Lung (tissue), 12 donors: ENCODE results near the gene RPS24. TPM values are rescaled to one million over a fixed set of nuclear protein-coding genes. Genes with fewer than 3 reads are reported as not detected.
A peak's percentile ranks its signal among the peaks of the same experiment; 100 is the strongest.

Source experiments
- ATAC-seq: fragments of 200-7000 bp; cut with Tn5 transposase; one replicate; pipeline ENCODE4 v1.9.1; 2020; ENCODE audit warnings: moderate number of reproducible peaks; ENCODE audit not compliant: insufficient read depth, low FRiP score
- DNase-seq, 3 donors: peaks; one replicate each; pipeline ENCODE4 v3.0.0-alpha.2; 2013 to 2017
- H3K27ac ChIP-seq, 2 donors: one replicate each; pipeline ENCODE4 v1.5.1; 2013; ENCODE audit warnings: mild to moderate bottlenecking in 2 of 2, moderate library complexity in 2 of 2, control low read depth in 1 of 2, inconsistent platforms in 1 of 2, low read depth in 1 of 2, low read length in 1 of 2
- H3K27me3 ChIP-seq, 3 donors: one replicate each; pipeline ENCODE4 v1.5.1; 2013; ENCODE audit warnings: low read length in 2 of 3; ENCODE audit not compliant: control insufficient read depth in 3 of 3, insufficient read depth in 3 of 3
- H3K36me3 ChIP-seq, 4 donors: one replicate each; pipeline ENCODE4 v1.5.1; 2013; ENCODE audit warnings: low read length in 4 of 4, mild to moderate bottlenecking in 1 of 4, moderate library complexity in 1 of 4; ENCODE audit not compliant: control insufficient read depth in 4 of 4, insufficient read depth in 4 of 4
- H3K4me1 ChIP-seq, 5 donors: one replicate each; pipeline ENCODE4 v1.5.1; 2013; ENCODE audit warnings: low read length in 5 of 5, mild to moderate bottlenecking in 2 of 5, moderate library complexity in 1 of 5; ENCODE audit not compliant: control insufficient read depth in 5 of 5, insufficient read depth in 5 of 5
- H3K4me3 ChIP-seq: one replicate; pipeline ENCODE4 v1.5.1; 2013; ENCODE audit warnings: mild to moderate bottlenecking, control low read depth, moderate library complexity
- H3K9ac ChIP-seq, 2 donors: one replicate each; pipeline ENCODE4 v1.5.1; 2013; ENCODE audit warnings: low read length in 2 of 2, control low read depth in 1 of 2; ENCODE audit not compliant: insufficient read depth in 1 of 2
- H3K9me3 ChIP-seq, 4 donors: one replicate each; pipeline ENCODE4 v1.5.1; 2013; ENCODE audit warnings: low read length in 3 of 4, mild to moderate bottlenecking in 1 of 4, moderate library complexity in 1 of 4; ENCODE audit not compliant: control insufficient read depth in 4 of 4, insufficient read depth in 3 of 4
- WGBS, 2 donors: extraction: QIAGEN DNeasy Blood & Tissue Kit; methylation state at CpG; one replicate each; pipeline ENCODE4 v1.1.7; 2013; 5-methylcytosine and 5-hydroxymethylcytosine counted together
- polyA plus RNA-seq, 2 donors: library from polyadenylated mRNA; stranded (reverse); fragments of 200-250 nt; gene quantifications; one replicate each; pipeline ENCODE4 v1.2.1, GENCODE V29; 2013
- total RNA-seq, 2 donors: library from RNA; depleted of rRNA in 1 of 2; stranded (reverse); fragments of >200 nt in 1 of 2; gene quantifications; one replicate each; pipeline ENCODE4 v1.2.1, GENCODE V29; 2014 to 2021
- TF ChIP-seq, protein P1 (sequence below): IDR thresholded peaks from 2 replicates; pipeline ENCODE4 v1.5.1; 2012; ENCODE audit warnings: mild to moderate bottlenecking; ENCODE audit errors: control extremely low read depth, extremely low read depth
- donor health status: control.
- donor health status: control.
- donor health status: Bipolar disorder and iron deficiency.
- donor health status: healthy.
- donor health status: DM: yes; HTN: yes; CAD: no.

RPS24 gene
- total and polyA plus RNA-seq, 4 donors = 1,037 to 8,225 (median 2,823) TPM

DNA sequence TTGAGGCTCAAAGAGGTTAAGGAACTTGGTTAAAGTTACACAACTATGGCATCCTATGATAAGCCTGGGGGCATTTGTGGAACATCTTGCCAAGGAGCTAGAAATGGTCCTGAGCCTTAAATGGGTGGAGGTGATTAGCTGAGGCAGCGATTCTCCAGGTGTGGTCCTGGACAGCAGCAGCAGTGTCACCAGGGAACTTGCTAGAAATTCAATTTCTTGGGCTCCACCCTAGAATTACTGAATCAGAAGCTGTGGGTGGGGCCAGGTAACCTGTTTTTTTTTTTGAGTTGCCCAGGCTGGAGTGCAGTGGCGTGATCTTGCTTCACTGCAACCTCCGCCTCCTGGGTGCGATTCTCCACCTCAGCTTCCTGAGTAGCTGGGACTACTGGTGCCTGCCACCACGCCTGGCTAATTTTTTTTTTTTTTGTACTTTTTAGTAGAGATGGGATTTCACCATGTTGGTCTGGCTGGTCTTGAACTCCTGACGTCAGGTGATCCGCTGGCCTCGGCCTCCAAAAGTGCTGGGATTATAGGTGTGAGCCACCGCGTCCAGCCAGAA lies 13.1 kb downstream of the RPS24 start:
- H3K27ac ChIP-seq = no peak overlapping the region
- no peak for DNase-seq
- H3K9ac ChIP-seq = no peak overlapping the region
- TF ChIP-seq, protein P1, sequence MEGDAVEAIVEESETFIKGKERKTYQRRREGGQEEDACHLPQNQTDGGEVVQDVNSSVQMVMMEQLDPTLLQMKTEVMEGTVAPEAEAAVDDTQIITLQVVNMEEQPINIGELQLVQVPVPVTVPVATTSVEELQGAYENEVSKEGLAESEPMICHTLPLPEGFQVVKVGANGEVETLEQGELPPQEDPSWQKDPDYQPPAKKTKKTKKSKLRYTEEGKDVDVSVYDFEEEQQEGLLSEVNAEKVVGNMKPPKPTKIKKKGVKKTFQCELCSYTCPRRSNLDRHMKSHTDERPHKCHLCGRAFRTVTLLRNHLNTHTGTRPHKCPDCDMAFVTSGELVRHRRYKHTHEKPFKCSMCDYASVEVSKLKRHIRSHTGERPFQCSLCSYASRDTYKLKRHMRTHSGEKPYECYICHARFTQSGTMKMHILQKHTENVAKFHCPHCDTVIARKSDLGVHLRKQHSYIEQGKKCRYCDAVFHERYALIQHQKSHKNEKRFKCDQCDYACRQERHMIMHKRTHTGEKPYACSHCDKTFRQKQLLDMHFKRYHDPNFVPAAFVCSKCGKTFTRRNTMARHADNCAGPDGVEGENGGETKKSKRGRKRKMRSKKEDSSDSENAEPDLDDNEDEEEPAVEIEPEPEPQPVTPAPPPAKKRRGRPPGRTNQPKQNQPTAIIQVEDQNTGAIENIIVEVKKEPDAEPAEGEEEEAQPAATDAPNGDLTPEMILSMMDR = no peak
- no peak for ATAC-seq
- H3K4me1 ChIP-seq = peaks cover 0 to 13% (median 6%) of the 10 kb centered on the region in 5 donors
- no peak overlapping the region for H3K4me3 ChIP-seq
- no peaks in the 10 kb centered on the region for H3K9me3 ChIP-seq
- H3K36me3 ChIP-seq = peaks cover 0 to 9% (median 2%) of the 10 kb centered on the region in 4 donors
- WGBS, 2 donors = 73 to 80% methylated on average over 10 of the region's 10 CpGs
- H3K27me3 ChIP-seq = no peaks in the 10 kb centered on the region

DNA sequence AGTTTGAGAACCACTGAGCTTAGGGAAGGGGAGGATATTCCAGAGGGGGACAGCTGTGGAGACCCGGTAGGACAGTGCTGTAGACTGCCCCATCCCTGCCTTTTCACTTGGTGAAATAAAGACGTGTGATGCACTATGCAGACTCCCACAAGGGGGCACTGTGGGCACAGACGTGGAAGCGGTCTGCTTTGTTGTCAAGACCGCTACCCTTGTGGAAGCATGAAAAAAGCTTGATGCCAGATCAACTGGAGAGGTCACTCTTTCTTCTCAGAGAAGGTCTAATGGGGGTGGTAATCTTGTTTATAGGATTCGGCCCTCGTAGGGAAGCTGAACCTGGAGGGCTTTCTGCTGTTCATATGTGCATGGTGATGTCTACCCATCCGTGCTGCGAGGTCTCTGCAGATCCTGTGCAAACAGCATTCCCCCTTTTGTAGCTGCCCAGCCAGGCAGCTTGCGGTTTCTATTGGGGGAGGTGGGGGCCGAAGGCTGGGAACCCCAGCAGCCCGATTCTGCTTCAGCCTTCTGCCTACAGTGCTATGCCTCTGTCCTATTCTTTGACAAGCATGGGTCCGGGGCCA lies 13.7 kb downstream of the RPS24 start:
- H3K9ac ChIP-seq = no peak overlapping the region
- DNase-seq (peak; percentile 91 to 95 (median 92)), ATAC-seq (peak; percentile 85)
- WGBS, 2 donors = 24 to 31% methylated on average over 13 of the region's 13 CpGs
- no peaks in the 10 kb centered on the region for H3K27me3 ChIP-seq
- H3K4me1 ChIP-seq = peaks cover 0 to 13% (median 6%) of the 10 kb centered on the region in 5 donors
- no peak overlapping the region for H3K4me3 ChIP-seq
- H3K36me3 ChIP-seq = peaks cover 0 to 4% (median under 1%) of the 10 kb centered on the region in 4 donors
- H3K9me3 ChIP-seq = no peaks in the 10 kb centered on the region
- H3K27ac ChIP-seq = no peak overlapping the region
- TF ChIP-seq, protein P1 = peak; percentile 94

DNA sequence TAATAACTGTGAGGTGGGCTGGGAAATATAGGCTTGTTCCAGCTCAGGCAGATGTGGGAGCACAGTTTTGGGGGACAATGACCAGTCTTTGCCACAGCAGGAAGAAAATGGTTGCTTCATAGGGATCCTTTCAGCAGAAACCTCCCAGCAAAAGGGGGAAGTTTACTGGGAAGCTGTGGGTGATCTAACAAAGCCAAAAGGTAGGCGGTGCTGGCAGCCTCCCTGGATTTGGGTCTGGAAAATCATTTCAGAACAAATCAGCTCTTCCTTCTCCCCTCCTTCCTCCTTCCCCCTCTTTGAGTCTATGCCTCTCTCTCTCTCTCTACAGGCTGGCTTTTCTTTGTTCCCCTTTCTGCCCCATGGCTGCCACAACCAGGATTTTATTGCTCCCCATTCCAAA lies 16.2 kb downstream of the RPS24 start:
- no peak for ATAC-seq
- no peak overlapping the region for H3K4me3 ChIP-seq
- peaks cover 0 to under 1% (median 0%) of the 10 kb centered on the region in 4 donors for H3K36me3 ChIP-seq
- no peaks in the 10 kb centered on the region for H3K27me3 ChIP-seq
- H3K27ac ChIP-seq = no peak overlapping the region
- no peak for DNase-seq
- 36 to 85% methylated on average over 1 of the region's 1 CpG for WGBS, 2 donors
- TF ChIP-seq, protein P1 = no peak
- H3K4me1 ChIP-seq = peaks cover 0 to 19% (median 8%) of the 10 kb centered on the region in 5 donors
- no peak overlapping the region for H3K9ac ChIP-seq
- H3K9me3 ChIP-seq = peaks cover 0 to 2% (median 0%) of the 10 kb centered on the region in 4 donors
